H1 (cell line): ENCODE results near the gene TK2. TPM values are rescaled to one million over a fixed set of nuclear protein-coding genes. Genes with fewer than 3 reads are reported as not detected.

Source experiments
- ATF3 ChIP-seq: IDR thresholded peaks from 2 replicates; pipeline ENCODE4 v1.6.1; 2011; ENCODE audit warnings: low read depth, mild to moderate bottlenecking, low read length; ENCODE audit not compliant: insufficient read depth
- POLR2AphosphoS5 ChIP-seq: IDR thresholded peaks from 2 replicates; pipeline ENCODE4 v1.6.1; 2011; ENCODE audit warnings: low read depth, low read length
- SIX5 ChIP-seq: IDR thresholded peaks from 2 replicates; pipeline ENCODE4 v1.6.1; 2011; ENCODE audit warnings: mild to moderate bottlenecking, low read depth, low read length
- SP4 ChIP-seq: IDR thresholded peaks from 2 replicates; pipeline ENCODE4 v1.6.1; 2012; ENCODE audit warnings: low read length, inconsistent platforms
- SRF ChIP-seq: IDR thresholded peaks from 2 replicates; pipeline ENCODE4 v1.6.1; 2011; ENCODE audit warnings: mild to moderate bottlenecking, low read depth, low read length, moderate library complexity
- SUZ12 ChIP-seq: fragments of 200-600 bp; sonication (generic); IDR thresholded peaks from 2 replicates; pipeline ENCODE4 v1.6.1; 2012; ENCODE audit warnings: mild to moderate bottlenecking, inconsistent platforms, low read length, moderate library complexity, mixed read lengths
- YY1 ChIP-seq: IDR thresholded peaks from 2 replicates; pipeline ENCODE4 v1.6.1; 2011; ENCODE audit warnings: low read depth, mild to moderate bottlenecking, low read length
- polyA plus RNA-seq, 7 experiments: library from polyadenylated mRNA; depleted of rRNA in 3 of 7; stranded (reverse) in 5 of 7; unstranded in 2 of 7; fragments of >200 nt in 5 of 7; fragments of 200-250 nt in 2 of 7; gene quantifications; 1 replicate in 5 of 7; 2 replicates in 1 of 7; 4 replicates in 1 of 7; pipeline versions ENCODE4 v1.2.1 to v1.2.3, GENCODE V29; 2011 to 2013; ENCODE audit warnings: missing spikeins in 2 of 7, mixed read lengths in 2 of 7
- total RNA-seq: library from RNA; stranded (reverse); fragmentation: NEBNext Ultra II Directional; extraction: Animal tissue kit (Norgen Biotek cat#: 25700); gene quantifications from 2 replicates; pipeline ENCODE4 v1.2.1, GENCODE V29; 2021

Gene TK2
- total and polyA plus RNA-seq, 2 of the 8 experiments (the other 6 are each of a cell fraction or from before 2014, with no cell fraction given): 2.7 to 3.6 TPM

- TF ChIP-seq SUZ12: no peak
- no peak for TF ChIP-seq SIX5
- no peak for TF ChIP-seq SRF
- no peak; the same call in 1 of the 2 replicates for TF ChIP-seq YY1
- no peak for TF ChIP-seq SP4
- TF ChIP-seq ATF3: no peak
- no peak for TF ChIP-seq POLR2AphosphoS5
- TF ChIP-seq, all 59 proteins: peak for 0
Observed at GRCh38 chr16:66551788-66552285, 1.9 kb upstream of the TK2 start (continued).
